IMR-90 (cell line): ENCODE results near the gene GABBR2. TPM values are rescaled to one million over a fixed set of nuclear protein-coding genes. Genes with fewer than 3 reads are reported as not detected.

Source experiments
- ATAC-seq: fragments of 200-7000 bp; cut with Tn5 transposase; 2 replicates; pipeline ENCODE4 v1.9.1; 2020; ENCODE audit warnings: low read depth, mild to moderate bottlenecking, moderate library complexity
- BruUV-seq: library from RNA; stranded (reverse); fragments of 400-500 nt; replicated peaks from 2 replicates; lab custom pipeline; 2021; lab: Mats Ljungman, UMichigan
- CTCF ChIA-PET: fragments of 300-600 bp; formaldehyde crosslinking; extraction: SDS; loops from one replicate; lab custom pipeline; 2021; ENCODE audit warnings: antibody characterized with exemption; lab: Yijun Ruan, JAX
- POLR2A ChIA-PET: fragments of 300-600 bp; sonication (Branson Sonifier 250); formaldehyde crosslinking; loops from one replicate; lab custom pipeline; 2022; ENCODE audit warnings: antibody characterized with exemption; ENCODE audit not compliant: unreplicated experiment; lab: Charles Lee
- DNase-seq: peaks from one replicate; pipeline ENCODE4 v3.0.0; 2013
- H2AFZ ChIP-seq: replicated peaks from 2 replicates; pipeline ENCODE3; 2013; ENCODE audit warnings: low read length, mild to moderate bottlenecking; ENCODE audit not compliant: poor library complexity
- H2AK5ac ChIP-seq: 2 replicates; pipeline ENCODE4 v1.6.1; 2013; ENCODE audit warnings: low read depth, low read length, inconsistent platforms
- H2AK9ac ChIP-seq: replicated peaks from 2 replicates; pipeline ENCODE3; 2013; ENCODE audit warnings: mild to moderate bottlenecking, low read depth, low read length, moderate library complexity; ENCODE audit not compliant: poor library complexity
- H2BK120ac ChIP-seq: 2 replicates; pipeline ENCODE4 v1.6.1; 2013; ENCODE audit warnings: low read depth, low read length, inconsistent platforms
- H2BK15ac ChIP-seq: 3 replicates; pipeline ENCODE4 v1.6.1; 2013; ENCODE audit warnings: low read depth, low read length, inconsistent platforms
- H2BK20ac ChIP-seq: 2 replicates; pipeline ENCODE4 v1.6.1; 2013; ENCODE audit warnings: low read depth, mild to moderate bottlenecking, inconsistent platforms, low read length, moderate library complexity
- H2BK5ac ChIP-seq: 2 replicates; pipeline ENCODE4 v1.6.1; 2013; ENCODE audit warnings: mild to moderate bottlenecking, low read depth, low read length, inconsistent platforms; ENCODE audit not compliant: poor library complexity, severe bottlenecking
- H3K14ac ChIP-seq: replicated peaks from 2 replicates; pipeline ENCODE4 v1.6.1; 2013; ENCODE audit warnings: low read depth, low read length, inconsistent platforms
- H3K18ac ChIP-seq: 2 replicates; pipeline ENCODE4 v1.6.1; 2013; ENCODE audit warnings: low read depth, low read length, control low read depth
- H3K23ac ChIP-seq: 2 replicates; pipeline ENCODE4 v1.6.1; 2013; ENCODE audit warnings: low read depth, low read length, inconsistent platforms
- H3K27ac ChIP-seq: 2 replicates; pipeline ENCODE4 v1.5.1; 2013; ENCODE audit warnings: mild to moderate bottlenecking, control low read depth, low read length; ENCODE audit not compliant: insufficient read depth
- H3K27me3 ChIP-seq: 2 replicates; pipeline ENCODE4 v1.6.1; 2013; ENCODE audit warnings: low read length; ENCODE audit not compliant: control insufficient read depth, insufficient read depth
- H3K36me3 ChIP-seq: 2 replicates; pipeline ENCODE4 v1.6.1; 2013; ENCODE audit warnings: low read length, mixed read lengths; ENCODE audit not compliant: control insufficient read depth, insufficient read depth
- H3K4ac ChIP-seq: 2 replicates; pipeline ENCODE4 v1.6.1; 2013; ENCODE audit warnings: low read depth, low read length, inconsistent platforms
- H3K4me1 ChIP-seq: 2 replicates; pipeline ENCODE4 v1.6.1; 2013; ENCODE audit warnings: low read length, mixed read lengths; ENCODE audit not compliant: control insufficient read depth, insufficient read depth
- H3K4me2 ChIP-seq: 2 replicates; pipeline ENCODE4 v1.6.1; 2013; ENCODE audit warnings: low read depth, mild to moderate bottlenecking, control low read depth, low read length, moderate library complexity
- H3K4me3 ChIP-seq: 2 replicates; pipeline ENCODE4 v1.5.1; 2013; ENCODE audit warnings: low read depth, mild to moderate bottlenecking, control low read depth, low read length, moderate library complexity; ENCODE audit not compliant: insufficient read depth
- H3K56ac ChIP-seq: 2 replicates; pipeline ENCODE4 v1.6.1; 2013; ENCODE audit warnings: low read length, inconsistent platforms; ENCODE audit not compliant: insufficient read depth; ENCODE audit errors: extremely low read depth
- H3K79me1 ChIP-seq, 2 experiments: 2 replicates each; pipeline ENCODE4 v1.6.1; 2013; ENCODE audit warnings: low read length in 2 of 2, inconsistent platforms in 1 of 2, low read depth in 1 of 2
- H3K9ac ChIP-seq: 2 replicates; pipeline ENCODE4 v1.6.1; 2013; ENCODE audit warnings: low read depth, low read length, control low read depth
- H3K9me1 ChIP-seq: 2 replicates; pipeline ENCODE4 v1.6.1; 2013; ENCODE audit warnings: low read length, inconsistent platforms; ENCODE audit not compliant: insufficient read depth
- H3K9me3 ChIP-seq: 2 replicates; pipeline ENCODE4 v1.6.1; 2013; ENCODE audit warnings: low read length; ENCODE audit not compliant: control insufficient read depth, insufficient read depth
- H4K20me1 ChIP-seq: 2 replicates; pipeline ENCODE4 v1.6.1; 2013; ENCODE audit warnings: low read length, inconsistent platforms; ENCODE audit not compliant: insufficient read depth
- H4K5ac ChIP-seq: 2 replicates; pipeline ENCODE4 v1.6.1; 2013; ENCODE audit warnings: mild to moderate bottlenecking, low read depth, low read length, control low read depth
- H4K8ac ChIP-seq, 2 experiments: 2 replicates each; pipeline ENCODE4 v1.6.1; 2013; ENCODE audit warnings: low read depth in 2 of 2, low read length in 2 of 2, control low read depth in 1 of 2, inconsistent platforms in 1 of 2
- H4K91ac ChIP-seq: 2 replicates; pipeline ENCODE4 v1.6.1; 2013; ENCODE audit warnings: low read depth, low read length, inconsistent platforms; ENCODE audit not compliant: insufficient read depth
- BHLHE40 ChIP-seq: fragments of 150-350 bp; IDR thresholded peaks from 2 replicates; pipeline ENCODE4 v1.6.1; 2016; ENCODE audit warnings: mild to moderate bottlenecking, low read depth, low read length
- CEBPB ChIP-seq: IDR thresholded peaks from 2 replicates; pipeline ENCODE4 v1.6.1; 2012; ENCODE audit warnings: low read depth, low read length, improper control_type of control experiment
- CHD1 ChIP-seq: IDR thresholded peaks from 2 replicates; pipeline ENCODE4 v1.6.1; 2012; ENCODE audit warnings: low read depth, low read length, improper control_type of control experiment
- FOS ChIP-seq: fragments of 150-350 bp; IDR thresholded peaks from 2 replicates; pipeline ENCODE4 v1.6.1; 2016; ENCODE audit warnings: low read depth, low read length
- MAFK ChIP-seq: IDR thresholded peaks from 2 replicates; pipeline ENCODE4 v1.6.1; 2012; ENCODE audit warnings: low read depth, low read length, improper control_type of control experiment
- MAZ ChIP-seq: IDR thresholded peaks from 2 replicates; pipeline ENCODE4 v1.6.1; 2012; ENCODE audit warnings: low read depth, mild to moderate bottlenecking, low read length, improper control_type of control experiment, moderate library complexity, borderline replicate concordance
- NFE2L2 ChIP-seq: fragments of 150-350 bp; IDR thresholded peaks from 2 replicates; pipeline ENCODE4 v1.6.1; 2016; ENCODE audit warnings: low read depth, mild to moderate bottlenecking, low read length
- RAD21 ChIP-seq: IDR thresholded peaks from 2 replicates; pipeline ENCODE4 v1.6.1; 2012; ENCODE audit warnings: low read length, improper control_type of control experiment
- RCOR1 ChIP-seq: IDR thresholded peaks from 2 replicates; pipeline ENCODE4 v1.6.1; 2012; ENCODE audit warnings: mild to moderate bottlenecking, low read length, improper control_type of control experiment; ENCODE audit not compliant: insufficient replicate concordance
- RFX5 ChIP-seq: IDR thresholded peaks from 2 replicates; pipeline ENCODE4 v1.8.0; 2012; ENCODE audit warnings: low read depth, mild to moderate bottlenecking, low read length, moderate library complexity
- SMC3 ChIP-seq: fragments of 150-350 bp; IDR thresholded peaks from 2 replicates; pipeline ENCODE4 v1.6.1; 2016; ENCODE audit warnings: low read depth, mild to moderate bottlenecking, antibody characterized with exemption, low read length, moderate library complexity
- USF2 ChIP-seq: fragments of 150-350 bp; IDR thresholded peaks from 2 replicates; pipeline ENCODE4 v1.6.1; 2017; ENCODE audit warnings: mild to moderate bottlenecking, antibody characterized with exemption, low read length, low read depth
- WGBS, 2 experiments: methylation state at CpG; one replicate each; pipeline versions ENCODE4 v1.1.5 to v1.1.7; 2013; ENCODE audit warnings: missing lambda C conversion rate in 2 of 2; ENCODE audit not compliant: insufficient read length in 1 of 2; ENCODE audit errors: extremely low coverage in 2 of 2; 5-methylcytosine and 5-hydroxymethylcytosine counted together
- dilution Hi-C: fragments of 300-500 bp; cut with HindIII; formaldehyde crosslinking; loops from one replicate; pipeline ENCODE4 v1.14.3; 2018; ENCODE audit warnings: low sequenced_read_pairs; ENCODE audit not compliant: unreplicated experiment
- in situ Hi-C: fragments of 300-500 bp; cut with MboI; formaldehyde crosslinking; loops from 3 replicates; pipeline ENCODE4 v1.14.3; 2019; ENCODE audit warnings: low sequenced_read_pairs, inconsistent platforms, mixed read lengths
- intact Hi-C: fragments of 100-400 bp; cut with micrococcal nuclease; formaldehyde crosslinking; loops from 2 replicates; pipeline ENCODE4 v1.10.0; 2022
- polyA plus RNA-seq, 3 experiments: library from polyadenylated mRNA; depleted of rRNA; stranded (reverse); fragments of >200 nt; gene quantifications; 2 replicates each; pipeline ENCODE4 v1.2.3, GENCODE V29; 2012; ENCODE audit warnings: low replicate concordance in 1 of 3
- total RNA-seq: library from RNA; depleted of rRNA; stranded (reverse); fragments of >200 nt; gene quantifications from 2 replicates; pipeline ENCODE4 v1.2.3, GENCODE V29; 2012
- TF ChIP-seq, protein P1 (sequence below): fragments of 150-350 bp; IDR thresholded peaks from 2 replicates; pipeline ENCODE4 v1.6.1; 2016; ENCODE audit warnings: low read depth, mild to moderate bottlenecking, low read length, moderate library complexity, borderline replicate concordance

The GABBR2 gene
- total and polyA plus RNA-seq, 2 of the 4 experiments (the other 2 are of a cell fraction): 14.2 to 20.3 TPM

DNA sequence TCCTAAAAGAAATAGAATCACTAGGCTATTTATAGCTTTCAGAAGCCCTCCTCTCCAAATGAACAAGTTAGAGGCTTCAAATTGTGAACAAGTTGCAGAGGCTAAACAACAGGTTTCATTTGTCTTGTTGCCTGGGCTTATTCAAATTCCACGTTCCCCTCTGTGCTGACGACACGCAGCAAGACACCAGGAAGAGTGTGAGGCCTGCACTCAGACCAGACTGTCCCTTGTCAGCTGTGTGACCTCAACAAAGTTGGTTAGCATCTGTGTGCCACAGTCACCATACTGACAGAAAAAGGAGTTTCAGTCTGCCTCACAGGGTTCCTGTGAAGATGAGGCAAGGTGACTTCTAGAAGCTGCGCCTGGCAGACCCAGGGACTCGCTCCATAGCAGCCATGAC is 22.1 kb upstream of the GABBR2 start:
- H2BK120ac ChIP-seq: no peak overlapping the region
- peaks cover 7% of the 10 kb centered on the region; the same call in 1 of the 2 replicates for H3K4me1 ChIP-seq
- H2AK5ac ChIP-seq: no peak overlapping the region
- no peaks in the 10 kb centered on the region for H3K9me3 ChIP-seq
- H3K23ac ChIP-seq: no peak overlapping the region
- ATAC-seq (no peak), DNase-seq (no peak)
- ChIA-PET CTCF (interaction anchor here (0.7 to 0.8 kb wide), 2 partner anchors 12 to 428 kb away, joined by 3 read pairs; no protein-coding TSS in a partner anchor), POLR2A (no interaction called here)
- H3K79me1 ChIP-seq: no peaks in the 10 kb centered on the region
- 0 out of 2 replicates have a peak, but pooled peaks cover under 1% of the 10 kb centered on the region for H3K27me3 ChIP-seq
- in situ Hi-C loops: no loop called here
- intact Hi-C loops: no loop called here
- no peak overlapping the region for H3K27ac ChIP-seq
- H3K9me1 ChIP-seq: peaks cover 6% of the 10 kb centered on the region; the same call in 1 of the 2 replicates
- no peak overlapping the region for H4K8ac ChIP-seq
- no TSS peak for BruUV-seq
- H3K14ac ChIP-seq: no peak overlapping the region
- no peak overlapping the region for H4K91ac ChIP-seq
- H3K18ac ChIP-seq: no peak overlapping the region
- no peak overlapping the region for H2BK5ac ChIP-seq
- H2AK9ac ChIP-seq: no peak overlapping the region
- no peak overlapping the region for H3K4ac ChIP-seq
- no peak overlapping the region for H3K4me2 ChIP-seq
- H2BK15ac ChIP-seq: no peak overlapping the region
- WGBS, 2 experiments: 78% methylated on average over 3 of the region's 5 CpGs; no CpG with 5 or more reads in 1 of the 2 experiments
- no peak overlapping the region for H2BK20ac ChIP-seq
- H3K56ac ChIP-seq: no peak overlapping the region
- H4K20me1 ChIP-seq: no peaks in the 10 kb centered on the region; the same call in 1 of the 2 replicates
- no peak overlapping the region for H3K9ac ChIP-seq
- peaks cover 10% of the 10 kb centered on the region for H3K36me3 ChIP-seq
- no peak overlapping the region for H3K4me3 ChIP-seq
- no peak overlapping the region for H2AFZ ChIP-seq
- dilution Hi-C loops: no loop called here
- TF ChIP-seq SMC3: no peak
- no peak for TF ChIP-seq CHD1
- no peak for TF ChIP-seq RFX5
- TF ChIP-seq NFE2L2: no peak
- no peak for TF ChIP-seq MAZ
- no peak for TF ChIP-seq RCOR1
- no peak for TF ChIP-seq BHLHE40
- TF ChIP-seq USF2: no peak
- no peak for TF ChIP-seq MAFK
- no peak for TF ChIP-seq RAD21
- TF ChIP-seq, protein P1, sequence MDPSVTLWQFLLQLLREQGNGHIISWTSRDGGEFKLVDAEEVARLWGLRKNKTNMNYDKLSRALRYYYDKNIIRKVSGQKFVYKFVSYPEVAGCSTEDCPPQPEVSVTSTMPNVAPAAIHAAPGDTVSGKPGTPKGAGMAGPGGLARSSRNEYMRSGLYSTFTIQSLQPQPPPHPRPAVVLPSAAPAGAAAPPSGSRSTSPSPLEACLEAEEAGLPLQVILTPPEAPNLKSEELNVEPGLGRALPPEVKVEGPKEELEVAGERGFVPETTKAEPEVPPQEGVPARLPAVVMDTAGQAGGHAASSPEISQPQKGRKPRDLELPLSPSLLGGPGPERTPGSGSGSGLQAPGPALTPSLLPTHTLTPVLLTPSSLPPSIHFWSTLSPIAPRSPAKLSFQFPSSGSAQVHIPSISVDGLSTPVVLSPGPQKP: no peak
- TF ChIP-seq CEBPB: no peak
- no peak for TF ChIP-seq FOS
- no peak overlapping the region for H4K5ac ChIP-seq
